SK-N-SH treated with all-trans-retinoic acid at 6 μM for 48 hours (cell line): ENCODE data around the gene TAX1BP1.

Source experiments
- ATAC-seq: fragments of 200-7000 bp; cut with Tn5 transposase; 3 replicates; pipeline ENCODE4 v1.9.1; 2020; ENCODE audit warnings: mild to moderate bottlenecking, moderate library complexity
- BACH2 ChIP-seq: fragments of 250-450 bp; sonication (Bioruptor Pico); IDR thresholded peaks from 2 replicates; pipeline ENCODE4 v1.9.0; 2021; ENCODE audit warnings: mild to moderate bottlenecking, borderline replicate concordance
- CREB5 ChIP-seq: fragments of 250-450 bp; sonication (Bioruptor Pico); IDR thresholded peaks from 2 replicates; pipeline ENCODE4 v1.5.1; 2020; ENCODE audit warnings: low read depth, mild to moderate bottlenecking, moderate library complexity
- CSDC2 ChIP-seq: fragments of 250-450 bp; sonication (Bioruptor Pico); IDR thresholded peaks from 2 replicates; pipeline ENCODE4 v1.5.0; 2020; ENCODE audit warnings: mild to moderate bottlenecking, moderate library complexity
- CSRNP3 ChIP-seq: fragments of 250-450 bp; sonication (Bioruptor Pico); IDR thresholded peaks from 2 replicates; pipeline ENCODE4 v1.5.1; 2021; ENCODE audit warnings: mild to moderate bottlenecking, moderate library complexity
- ESRRG ChIP-seq: fragments of 250-450 bp; sonication (Bioruptor Pico); IDR thresholded peaks from 2 replicates; pipeline ENCODE4 v1.6.1; 2021; ENCODE audit warnings: mild to moderate bottlenecking
- GLIS3 ChIP-seq: fragments of 250-450 bp; sonication (Bioruptor Pico); IDR thresholded peaks from 2 replicates; pipeline ENCODE4 v1.5.0; 2020; ENCODE audit warnings: mild to moderate bottlenecking, moderate library complexity
- OSR1 ChIP-seq: fragments of 250-450 bp; sonication (Bioruptor Pico); IDR thresholded peaks from 2 replicates; pipeline ENCODE4 v1.8.0; 2022; ENCODE audit warnings: moderate library complexity, mild to moderate bottlenecking, inconsistent platforms
- PPARA ChIP-seq: fragments of 250-450 bp; sonication (Bioruptor Pico); IDR thresholded peaks from 2 replicates; pipeline ENCODE4 v1.5.0; 2020; ENCODE audit warnings: mild to moderate bottlenecking, borderline replicate concordance
- RARB ChIP-seq: fragments of 250-450 bp; sonication (Bioruptor Pico); IDR thresholded peaks from 2 replicates; pipeline ENCODE4 v1.8.0; 2021; ENCODE audit warnings: mild to moderate bottlenecking, moderate library complexity
- SNAI2 ChIP-seq: fragments of 250-450 bp; sonication (Bioruptor Pico); IDR thresholded peaks from 2 replicates; pipeline ENCODE4 v1.5.0; 2020; ENCODE audit warnings: mild to moderate bottlenecking, moderate library complexity
- TSHZ2 ChIP-seq: fragments of 250-450 bp; sonication (Bioruptor Pico); IDR thresholded peaks from 2 replicates; pipeline ENCODE4 v1.5.0; 2020; ENCODE audit warnings: mild to moderate bottlenecking, moderate library complexity
- ZC3H10 ChIP-seq: fragments of 250-450 bp; sonication (Bioruptor Pico); IDR thresholded peaks from 2 replicates; pipeline ENCODE4 v1.5.1; 2021; ENCODE audit warnings: mild to moderate bottlenecking, moderate library complexity
- ZNF565 ChIP-seq: fragments of 450-650 bp; formaldehyde crosslinking; conservative IDR thresholded peaks from 2 replicates; pipeline ENCODE4 v1.5.0; 2020; ENCODE audit warnings: low read depth, mild to moderate bottlenecking, moderate library complexity
- ZNF70 ChIP-seq: fragments of 450-650 bp; formaldehyde crosslinking; IDR thresholded peaks from 2 replicates; pipeline ENCODE4 v1.5.0; 2020; ENCODE audit warnings: mild to moderate bottlenecking, moderate library complexity
- ZNF8 ChIP-seq: fragments of 450-650 bp; formaldehyde crosslinking; IDR thresholded peaks from 2 replicates; pipeline ENCODE4 v1.5.0; 2020; ENCODE audit warnings: mild to moderate bottlenecking, moderate library complexity

The TAX1BP1 gene

GRCh38 chr7:27875832-27876231, 135.9 kb downstream of the TAX1BP1 start:
- TF ChIP-seq ZNF70 (CRISPR knock-in tag) (no peak), CSDC2 (CRISPR knock-in tag) (no peak), ZNF565 (CRISPR knock-in tag) (no peak), SNAI2 (CRISPR knock-in tag) (no peak), TSHZ2 (CRISPR knock-in tag) (no peak), PPARA (CRISPR knock-in tag) (no peak), ZC3H10 (CRISPR knock-in tag) (no peak), CSRNP3 (CRISPR knock-in tag) (no peak), RARB (CRISPR knock-in tag) (no peak), GLIS3 (CRISPR knock-in tag) (no peak), ESRRG (CRISPR knock-in tag) (no peak), BACH2 (no peak), OSR1 (CRISPR knock-in tag) (no peak), CREB5 (no peak), ZNF8 (no peak)
- ATAC-seq, result no peak

- no peak for TF ChIP-seq ESRRG (CRISPR knock-in tag)
- no peak for TF ChIP-seq ZNF70 (CRISPR knock-in tag)
- TF ChIP-seq CSRNP3 (CRISPR knock-in tag), result no peak
- ATAC-seq, result no peak
Measured at GRCh38 chr7:27876756-27877155, 136.8 kb downstream of the TAX1BP1 start.
